SU-DHL-6 (cell line): ENCODE results near the gene ZDHHC1.

Experiments
- CTCF ChIP-seq: fragments of 200-600 bp; sonication (generic); IDR thresholded peaks from one replicate; pipeline ENCODE4 v1.5.1; 2017; ENCODE audit warnings: antibody characterized with exemption, mild to moderate bottlenecking, low read length, moderate library complexity; ENCODE audit not compliant: insufficient read depth, poor library complexity, severe bottlenecking
- EZH2phosphoT487 ChIP-seq: fragments of 200-600 bp; sonication (generic), shearing (Covaris generic); conservative IDR thresholded peaks from 2 replicates; pipeline ENCODE4 v1.6.1; 2018; ENCODE audit warnings: mild to moderate bottlenecking, antibody characterized with exemption, low read length, moderate library complexity, mixed read lengths

- no peak for TF ChIP-seq CTCF
- no peak for TF ChIP-seq EZH2phosphoT487
Measured at GRCh38 chr16:67423611-67424260, 7.5 kb upstream of the ZDHHC1 start.
